Mesenteric fat pad (tissue), 1 donor: ENCODE data around the gene SLC23A3. TPM values are rescaled to one million over a fixed set of nuclear protein-coding genes. Genes with fewer than 3 reads are reported as not detected.

Experiments
- DNase-seq: peaks from one replicate; pipeline ENCODE4 v3.0.0-alpha.2; 2020; ENCODE audit warnings: low spot score
- total RNA-seq: library from RNA; stranded (reverse); fragmentation: NEBNext Ultra II Directional; extraction: Animal tissue kit (Norgen Biotek cat#: 25700); gene quantifications from one replicate; pipeline ENCODE4 v1.2.1, GENCODE V29; 2021
- donor health status: DM: yes; HTN: yes; CAD: no.

The SLC23A3 gene
- total RNA-seq, 1 donor from 2014 or later, result 0.93 TPM

DNA sequence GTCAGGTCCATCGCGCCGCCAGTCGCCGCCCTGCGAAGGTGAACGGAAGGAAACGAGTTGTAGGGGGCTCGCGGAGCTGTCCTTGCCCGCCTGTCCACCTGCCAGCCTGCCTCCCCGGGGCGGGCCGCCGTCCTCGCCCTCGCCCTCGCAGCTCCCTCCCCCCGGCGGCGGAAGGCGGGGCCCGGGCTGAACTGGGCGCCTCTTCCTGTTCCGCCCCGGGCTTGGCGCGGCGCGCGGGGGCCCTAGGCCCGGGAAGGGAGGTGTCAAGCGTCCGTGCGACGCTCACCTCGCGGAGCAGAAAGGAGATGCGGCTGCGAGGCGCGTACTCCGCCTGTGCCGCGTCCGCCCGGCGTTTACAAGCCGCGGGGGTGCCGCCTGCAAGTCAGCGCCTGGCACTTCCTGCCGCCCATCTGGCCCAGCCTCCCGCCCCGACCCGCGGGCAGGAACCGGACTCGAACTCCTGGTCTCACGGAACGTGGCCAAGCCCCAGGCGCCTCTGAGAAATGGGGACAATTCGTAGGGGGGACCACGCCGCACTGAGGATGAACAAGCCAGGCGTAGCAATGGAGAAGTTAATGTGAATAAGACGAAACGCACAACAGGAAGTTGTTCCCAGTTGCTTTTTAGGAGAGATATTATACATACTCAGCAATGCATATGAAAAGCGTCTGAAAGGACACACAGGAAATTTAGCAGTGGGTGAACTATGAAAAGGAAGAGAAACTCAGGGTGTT lies 7.2 kb upstream of the SLC23A3 start, which contains the start of gene CNPPD1:
Gene CNPPD1 (minus strand): TSS at position 108 of the 734 bp plus-strand sequence. CDS start 97 bp downstream, at position 11.
- DNase-seq, result peak; percentile 95

DNA sequence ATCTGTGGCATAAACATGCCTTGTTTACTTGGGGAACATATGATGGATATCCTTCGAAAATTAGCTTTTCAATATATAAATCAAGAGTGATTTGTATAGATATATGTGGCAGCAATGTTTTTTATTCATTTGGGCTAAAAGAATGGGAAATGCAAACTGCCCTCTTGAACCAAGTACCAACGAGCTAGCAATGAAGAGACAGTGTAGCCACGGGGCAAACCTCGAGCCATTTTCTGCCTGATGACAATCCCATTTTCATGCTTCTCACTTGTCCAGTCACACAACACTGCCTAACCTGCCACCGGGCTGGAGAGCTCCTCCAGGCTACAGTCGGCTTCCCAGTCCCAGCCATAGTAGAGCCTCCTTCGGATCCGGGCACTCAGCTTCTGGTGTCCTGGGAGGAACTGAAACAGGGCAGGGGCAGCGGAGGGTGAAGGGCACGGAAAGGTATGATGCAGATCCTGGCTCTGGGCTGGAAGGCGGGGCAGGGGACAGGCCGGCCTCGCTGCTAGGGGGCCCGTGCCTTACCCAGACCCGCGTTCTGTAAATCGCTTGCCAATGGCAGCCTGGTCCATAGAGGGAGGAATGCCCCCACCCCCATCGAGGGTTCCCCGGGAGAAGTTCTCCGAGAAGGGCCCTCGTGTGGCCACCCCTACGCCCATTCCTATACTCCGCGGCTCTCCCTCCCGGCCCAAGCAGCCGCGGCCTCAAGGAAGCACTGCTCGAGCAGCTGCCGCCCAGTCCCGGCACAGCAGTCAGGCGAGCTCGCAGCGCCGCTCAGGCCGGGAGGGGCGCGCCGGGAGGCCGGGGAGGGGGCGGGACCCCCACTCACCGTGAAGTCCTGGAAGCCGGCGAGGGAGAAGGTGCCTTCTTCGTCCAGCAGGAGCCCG lies 6.3 kb upstream of the SLC23A3 start:
- no peak for DNase-seq

DNA sequence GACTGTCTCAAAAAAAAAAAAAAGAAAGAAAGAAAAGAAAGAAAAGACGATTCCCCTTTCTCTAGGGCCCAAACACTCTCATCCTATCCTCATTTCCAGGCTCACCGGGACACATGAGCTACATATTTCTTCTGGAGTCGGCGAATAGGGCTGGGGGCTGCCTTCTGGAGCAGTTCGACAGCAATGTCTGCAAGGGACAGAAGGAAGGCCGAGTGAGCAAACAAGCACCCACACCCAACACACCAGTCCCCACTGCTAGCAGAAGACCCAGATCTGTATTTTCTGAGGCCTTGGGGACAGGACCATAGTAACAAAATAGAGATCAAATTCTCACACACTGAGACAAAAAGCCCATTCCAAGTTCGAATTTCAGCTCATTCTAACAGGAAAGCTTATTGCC lies 5.7 kb upstream of the SLC23A3 start:
- no peak for DNase-seq

DNA sequence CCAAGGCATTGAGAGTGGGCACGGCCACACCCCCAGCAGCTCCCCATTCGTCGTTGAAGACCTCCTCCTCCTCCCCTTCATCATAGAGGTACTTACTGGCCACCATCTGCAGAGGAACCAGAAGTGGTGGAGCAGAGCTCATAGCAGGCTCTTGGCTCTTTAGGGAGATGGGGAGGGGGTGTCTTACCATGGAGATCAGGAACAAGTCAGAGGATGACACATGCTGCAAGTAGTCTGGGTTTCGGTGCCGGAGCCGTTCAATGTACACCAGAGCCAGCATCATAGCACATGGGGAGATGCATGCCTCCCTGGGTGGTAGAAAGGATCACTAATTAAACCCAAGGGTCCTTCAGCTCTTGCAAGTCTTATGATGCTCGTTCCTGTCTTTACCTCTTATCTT lies 5.0 kb upstream of the SLC23A3 start:
- no peak for DNase-seq

GRCh38 chr2:219174146-219174545 lies 4.3 kb upstream of the SLC23A3 start:
- DNase-seq, result no peak

DNA sequence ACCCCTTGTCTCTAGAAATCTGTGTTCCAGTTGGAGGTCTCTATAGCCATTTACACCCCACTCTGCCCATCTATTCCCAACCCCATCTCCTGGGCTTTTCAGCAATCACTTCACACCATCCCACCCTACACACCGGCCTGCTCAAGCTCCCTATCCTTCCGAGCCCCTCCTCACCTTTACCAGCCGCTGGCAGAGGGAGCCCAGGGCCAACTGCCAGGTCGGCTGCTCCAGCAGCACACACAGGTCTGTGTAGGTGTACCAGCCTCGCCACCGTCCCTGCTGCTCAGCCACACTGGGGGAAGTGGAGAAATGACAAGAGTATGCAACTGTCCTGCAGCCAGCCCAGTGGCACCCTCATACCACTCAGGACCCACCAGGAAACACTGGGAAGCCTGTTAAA lies 3.3 kb upstream of the SLC23A3 start:
- no peak for DNase-seq

DNA sequence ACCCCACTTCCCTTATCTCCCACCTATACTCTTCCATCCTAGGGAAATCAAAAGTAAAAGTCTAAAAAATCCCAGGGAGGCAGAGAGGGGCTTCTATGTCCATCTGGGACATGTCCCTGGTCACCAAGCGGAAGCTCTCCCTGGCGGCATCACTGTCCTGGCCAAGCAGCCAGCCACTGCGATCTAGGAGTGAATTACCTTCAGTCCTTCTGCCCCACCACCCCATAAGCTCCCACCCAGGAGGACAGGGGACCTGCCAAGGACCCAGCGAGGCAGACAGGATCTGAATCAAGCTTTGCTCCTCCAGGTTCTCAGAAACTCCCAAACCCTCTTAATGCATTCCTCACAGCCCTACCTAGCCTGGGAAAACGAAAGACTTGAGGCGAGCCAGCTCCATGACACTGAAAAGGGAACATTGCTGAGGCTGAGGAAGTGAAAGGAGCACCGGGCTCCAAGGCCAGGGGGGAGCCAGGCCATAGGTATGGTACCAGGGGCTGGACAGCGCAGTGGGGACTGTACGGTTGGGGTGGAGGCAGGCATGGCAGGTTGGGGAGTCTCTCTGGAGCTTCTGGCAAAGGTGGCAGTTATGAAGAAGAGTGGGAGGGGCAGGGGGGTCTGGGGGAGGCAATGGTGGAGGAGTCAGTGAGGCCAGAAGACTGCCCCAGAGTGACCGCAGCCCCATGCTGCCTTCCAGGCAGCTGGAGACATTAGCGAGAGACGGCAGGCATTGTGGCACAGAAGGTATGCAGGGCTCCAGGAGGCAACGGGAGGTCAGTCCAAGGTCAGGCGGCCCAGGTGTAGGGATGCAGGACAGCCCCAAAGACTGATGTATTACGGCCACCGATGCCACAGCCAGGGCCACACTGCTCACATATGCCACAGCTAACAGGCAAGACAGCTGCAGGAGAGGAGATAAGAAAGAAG lies 2.7 kb upstream of the SLC23A3 start:
- no peak for DNase-seq

GRCh38 chr2:219171231-219171651 lies 1.4 kb upstream of the SLC23A3 start:
- no peak for DNase-seq

DNA sequence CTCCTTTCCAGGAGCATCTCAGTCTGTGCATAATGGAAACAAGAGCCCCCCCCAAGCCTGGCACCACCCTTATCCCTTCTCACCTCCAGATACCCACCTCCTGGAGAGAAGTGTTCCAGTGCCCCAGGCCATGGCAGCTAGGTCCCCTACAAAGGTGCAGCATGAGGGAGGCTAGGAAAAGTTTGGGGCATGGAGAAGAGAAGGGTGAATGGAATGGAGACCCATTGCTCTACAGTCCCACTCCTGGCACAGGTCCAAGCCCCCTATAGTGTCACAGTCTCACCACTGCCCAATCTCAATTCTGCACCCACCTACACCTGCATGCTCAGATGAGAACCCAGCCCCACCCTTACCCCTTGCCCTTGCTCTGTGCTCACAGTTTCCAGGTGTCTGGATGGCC lies 897 bp downstream of the SLC23A3 start:
- no peak for DNase-seq

DNA sequence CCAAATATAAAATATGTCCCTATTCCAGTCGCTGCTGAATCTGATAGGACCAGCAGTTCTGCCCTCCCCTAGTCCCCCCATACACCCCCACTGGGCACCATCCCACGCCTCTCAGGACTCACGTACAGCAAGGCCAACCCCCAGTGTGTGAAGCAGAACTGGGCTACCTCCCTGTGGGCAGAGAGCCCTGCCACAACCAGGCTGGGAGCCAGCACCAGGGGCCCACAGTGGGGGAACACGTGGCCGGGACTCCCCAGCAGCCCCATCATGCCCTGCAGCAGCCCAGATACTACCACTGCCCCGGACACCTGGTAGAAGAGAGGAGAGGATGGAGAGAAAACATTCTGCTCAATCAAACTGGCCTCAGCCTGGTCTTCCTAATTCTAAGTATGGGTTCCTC lies 1.3 kb downstream of the SLC23A3 start:
- no peak for DNase-seq

DNA sequence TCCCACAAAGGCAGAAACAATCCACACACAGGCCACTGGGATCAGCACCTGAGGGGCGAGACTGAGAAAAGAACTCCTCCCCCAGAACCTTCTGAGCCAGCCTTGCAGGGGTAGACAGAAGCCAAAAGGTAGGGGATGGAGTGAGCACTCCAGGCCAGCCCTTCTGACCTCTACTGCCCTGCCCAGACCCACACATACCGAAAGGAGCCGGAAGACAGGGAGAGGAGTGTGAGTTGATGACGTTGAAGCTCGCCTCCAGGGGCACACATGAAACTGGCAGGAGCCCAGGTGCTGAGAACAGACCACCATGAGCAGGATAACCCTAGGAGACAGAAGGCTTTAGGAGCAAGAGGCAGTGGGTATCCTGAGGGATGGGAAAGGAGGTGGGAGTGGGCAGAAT lies 1.8 kb downstream of the SLC23A3 start:
- DNase-seq, result no peak

DNA sequence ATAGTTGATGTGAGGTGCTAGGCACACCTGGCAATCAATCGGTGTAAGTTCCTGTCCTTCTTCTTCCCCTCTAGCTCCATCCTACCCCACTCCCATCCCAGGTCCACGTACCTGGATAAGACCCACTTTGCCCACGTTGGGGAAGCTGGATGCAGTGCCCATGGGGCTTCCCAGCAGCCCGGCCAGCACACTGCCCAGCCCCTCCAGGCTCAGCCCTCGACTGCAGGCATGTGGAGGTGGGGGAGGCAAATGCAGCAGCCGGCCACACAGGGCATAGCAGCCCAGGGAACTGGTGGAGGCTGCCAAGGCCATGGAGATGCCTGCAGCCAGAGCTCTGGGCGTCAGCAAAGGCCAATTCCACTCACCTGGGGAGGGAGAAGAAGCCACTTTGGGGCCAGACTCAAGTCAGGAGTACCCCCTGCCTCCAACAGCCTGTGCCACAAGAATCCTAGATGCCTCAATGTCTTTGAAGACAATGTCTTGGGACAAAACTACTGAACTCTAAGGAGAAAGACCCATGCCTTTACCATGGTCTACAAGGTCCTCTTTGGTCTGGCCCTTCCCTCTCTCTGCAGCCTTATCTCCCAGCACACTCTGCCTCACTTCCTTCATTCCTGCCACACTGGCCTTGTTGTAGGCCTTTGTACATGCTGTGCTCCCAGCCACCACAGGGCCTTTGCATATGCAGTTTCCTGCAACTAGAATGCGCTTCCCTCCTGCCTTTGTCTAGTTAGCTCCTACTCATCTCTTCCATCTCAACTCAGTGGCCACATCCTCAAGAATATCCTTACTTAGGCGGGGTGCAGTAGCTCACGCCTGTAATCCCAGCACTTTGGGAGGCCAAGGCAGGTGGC lies 4.5 kb downstream of the SLC23A3 start:
- peak; percentile 12 for DNase-seq

DNA sequence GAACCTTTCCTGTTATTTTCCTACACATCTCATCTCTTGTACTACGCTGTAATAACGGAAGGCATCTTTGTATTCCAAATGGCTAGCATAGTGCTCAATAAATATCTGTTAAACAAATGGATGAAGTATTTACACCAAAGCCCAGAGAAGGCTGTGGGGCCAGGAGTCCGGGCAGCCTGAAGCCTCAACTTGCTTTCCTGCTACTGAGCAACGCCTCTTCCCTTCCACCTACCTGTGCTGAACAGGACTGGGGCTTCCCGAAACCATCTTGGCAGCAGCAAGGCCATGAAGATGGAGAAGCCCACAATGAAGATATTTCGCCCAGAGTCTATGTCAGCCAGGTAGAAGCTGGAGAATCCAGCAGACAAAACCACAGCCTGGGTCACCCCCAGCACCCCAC lies 6.7 kb downstream of the SLC23A3 start:
- DNase-seq, result peak; percentile 62

- no peak for DNase-seq
Measured at GRCh38 chr2:219161097-219161496, 8.7 kb downstream of the SLC23A3 start.

- peak; percentile 97 for DNase-seq
Measured at GRCh38 chr2:219160186-219161017, 9.4 kb downstream of the SLC23A3 start, which contains the start of gene NHEJ1. Gene NHEJ1 (minus strand): TSS chr2:219160815. CDS start chr2:219158362, 2,453 bp downstream.

GRCh38 chr2:219159771-219160185 lies 10.1 kb downstream of the SLC23A3 start:
- no peak for DNase-seq

DNA sequence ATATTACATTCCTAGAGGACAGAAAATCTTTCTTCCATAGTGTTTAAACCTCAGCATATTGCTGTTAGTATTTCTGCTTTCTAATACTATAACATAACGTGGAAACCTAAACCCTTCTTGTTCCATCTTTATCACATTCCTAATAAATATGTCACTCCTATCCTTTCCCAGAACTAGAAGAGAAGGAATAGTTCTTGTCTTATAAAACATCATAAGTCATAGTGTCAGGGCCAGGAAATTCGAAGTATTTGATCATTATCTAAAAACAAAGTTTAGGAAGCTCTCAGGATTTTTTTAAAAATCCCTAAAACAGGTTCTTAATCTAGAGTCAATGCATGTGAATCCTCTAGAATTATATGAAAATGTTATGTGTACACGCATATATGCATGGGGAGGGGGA lies 11.2 kb downstream of the SLC23A3 start:
- DNase-seq, result no peak

- peak; percentile 57 for DNase-seq
Measured at GRCh38 chr2:219158025-219158424, 11.8 kb downstream of the SLC23A3 start.

DNA sequence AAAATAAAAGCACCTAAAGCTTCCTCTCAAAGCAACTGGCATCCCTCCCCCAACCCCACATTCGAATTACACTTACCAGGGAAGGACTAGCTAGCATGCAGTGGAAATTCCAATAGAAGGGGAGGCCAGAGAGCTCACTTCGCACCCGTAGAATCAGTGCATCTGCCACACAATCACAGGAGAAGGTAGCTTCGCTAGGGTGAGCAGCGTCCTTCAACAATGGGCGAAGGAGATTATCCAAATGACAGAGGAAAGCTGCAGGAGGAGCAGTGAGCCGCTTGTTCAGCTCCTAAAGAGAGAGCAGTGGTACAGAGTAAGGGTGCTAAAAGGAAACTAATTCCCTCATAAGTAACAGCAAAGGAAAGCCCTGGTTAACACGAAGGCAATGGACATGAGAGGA lies 12.4 kb downstream of the SLC23A3 start:
- DNase-seq, result no peak
